Neuronal stem cell (in vitro differentiated cells): ENCODE results near the gene CCDC80.

Experiments used
- DNase-seq: peaks from one replicate; pipeline ENCODE4 v3.0.0-alpha.2; 2013; ENCODE audit warnings: low spot score
- H2AFZ ChIP-seq: one replicate; pipeline ENCODE4 v1.6.1; 2013; ENCODE audit warnings: mild to moderate bottlenecking, low read length, inconsistent platforms
- H2AK5ac ChIP-seq: 2 replicates; pipeline ENCODE4 v1.6.1; 2013; ENCODE audit warnings: low read depth, mild to moderate bottlenecking, inconsistent platforms, low read length, moderate library complexity, mixed read lengths
- H2BK120ac ChIP-seq: 2 replicates; pipeline ENCODE4 v1.6.1; 2013; ENCODE audit warnings: low read depth, mild to moderate bottlenecking, inconsistent platforms, low read length, moderate library complexity, mixed read lengths
- H2BK12ac ChIP-seq: one replicate; pipeline ENCODE4 v1.6.1; 2013; ENCODE audit warnings: low read length, inconsistent platforms
- H2BK15ac ChIP-seq: 2 replicates; pipeline ENCODE4 v1.6.1; 2013; ENCODE audit warnings: mild to moderate bottlenecking, low read length, inconsistent platforms, mixed read lengths
- H2BK5ac ChIP-seq: one replicate; pipeline ENCODE4 v1.6.1; 2013; ENCODE audit warnings: inconsistent platforms, mild to moderate bottlenecking, low read length, moderate library complexity
- H3K14ac ChIP-seq: one replicate; pipeline ENCODE4 v1.6.1; 2013; ENCODE audit warnings: low read length, inconsistent platforms
- H3K18ac ChIP-seq: 2 replicates; pipeline ENCODE4 v1.6.1; 2013; ENCODE audit warnings: low read length, inconsistent platforms
- H3K23ac ChIP-seq: 2 replicates; pipeline ENCODE4 v1.6.1; 2013; ENCODE audit warnings: low read depth, mild to moderate bottlenecking, mixed read lengths, low read length, inconsistent platforms; ENCODE audit not compliant: poor library complexity
- H3K27ac ChIP-seq: replicated peaks from 3 replicates; pipeline ENCODE4 v1.5.1; 2013; ENCODE audit warnings: low read length, inconsistent platforms
- H3K27me3 ChIP-seq, 3 experiments: 2 replicates each; pipeline ENCODE4 v1.6.1; 2013; ENCODE audit warnings: low read length in 3 of 3, mild to moderate bottlenecking in 2 of 3, inconsistent platforms in 1 of 3, low read depth in 1 of 3, mixed read lengths in 1 of 3, moderate library complexity in 1 of 3; ENCODE audit not compliant: control insufficient read depth in 3 of 3, insufficient read depth in 3 of 3
- H3K36me3 ChIP-seq, 2 donors: replicated peaks in 1 of 2; 2 replicates each; pipeline ENCODE4 v1.6.1; 2013; ENCODE audit warnings: low read length in 2 of 2; ENCODE audit not compliant: control insufficient read depth in 2 of 2, insufficient read depth in 2 of 2
- H3K4ac ChIP-seq: 2 replicates; pipeline ENCODE4 v1.6.1; 2013; ENCODE audit warnings: inconsistent platforms, mild to moderate bottlenecking, low read length, moderate library complexity
- H3K4me1 ChIP-seq, 2 donors: 1 replicate in 1 of 2; 2 replicates in 1 of 2; pipeline ENCODE4 v1.6.1; 2013; ENCODE audit warnings: low read length in 2 of 2, low read depth in 1 of 2; ENCODE audit not compliant: control insufficient read depth in 2 of 2, insufficient read depth in 1 of 2
- H3K4me2 ChIP-seq: one replicate; pipeline ENCODE4 v1.6.1; 2013; ENCODE audit warnings: mild to moderate bottlenecking, low read length, inconsistent platforms; ENCODE audit not compliant: insufficient read depth, poor library complexity, severe bottlenecking
- H3K4me3 ChIP-seq, 2 donors: 2 replicates each; pipeline ENCODE4 v1.5.1; 2013; ENCODE audit warnings: low read length in 2 of 2, mild to moderate bottlenecking in 2 of 2, inconsistent platforms in 1 of 2, moderate library complexity in 1 of 2
- H3K79me1 ChIP-seq: one replicate; pipeline ENCODE4 v1.6.1; 2013; ENCODE audit warnings: low read depth, mild to moderate bottlenecking, inconsistent platforms, low read length, moderate library complexity
- H3K9ac ChIP-seq: one replicate; pipeline ENCODE4 v1.6.1; 2013; ENCODE audit warnings: mild to moderate bottlenecking, low read depth, low read length, inconsistent platforms; ENCODE audit not compliant: poor library complexity
- H3K9me3 ChIP-seq, 2 donors: replicated peaks in 1 of 2; 2 replicates each; pipeline versions ENCODE3 to v1.6.1; 2013; ENCODE audit warnings: low read length in 2 of 2, mild to moderate bottlenecking in 2 of 2, inconsistent platforms in 1 of 2, low read depth in 1 of 2, mixed read lengths in 1 of 2, moderate library complexity in 1 of 2; ENCODE audit not compliant: control insufficient read depth in 2 of 2, insufficient read depth in 1 of 2
- H4K8ac ChIP-seq: one replicate; pipeline ENCODE4 v1.6.1; 2013; ENCODE audit warnings: low read depth, mild to moderate bottlenecking, inconsistent platforms, low read length, moderate library complexity
- H4K91ac ChIP-seq: one replicate; pipeline ENCODE4 v1.6.1; 2013; ENCODE audit warnings: low read length, low read depth, mild to moderate bottlenecking, inconsistent platforms; ENCODE audit not compliant: poor library complexity
- WGBS, 2 donors: extraction: QIAGEN DNeasy Blood & Tissue Kit; methylation state at CpG; one replicate each; pipeline ENCODE4 v1.1.7; 2013; ENCODE audit warnings: missing lambda C conversion rate in 2 of 2, mixed read lengths in 1 of 2; ENCODE audit not compliant: insufficient read length in 2 of 2, insufficient replicate concordance in 1 of 2; ENCODE audit errors: extremely low coverage in 2 of 2; 5-methylcytosine and 5-hydroxymethylcytosine counted together

Gene CCDC80

DNA sequence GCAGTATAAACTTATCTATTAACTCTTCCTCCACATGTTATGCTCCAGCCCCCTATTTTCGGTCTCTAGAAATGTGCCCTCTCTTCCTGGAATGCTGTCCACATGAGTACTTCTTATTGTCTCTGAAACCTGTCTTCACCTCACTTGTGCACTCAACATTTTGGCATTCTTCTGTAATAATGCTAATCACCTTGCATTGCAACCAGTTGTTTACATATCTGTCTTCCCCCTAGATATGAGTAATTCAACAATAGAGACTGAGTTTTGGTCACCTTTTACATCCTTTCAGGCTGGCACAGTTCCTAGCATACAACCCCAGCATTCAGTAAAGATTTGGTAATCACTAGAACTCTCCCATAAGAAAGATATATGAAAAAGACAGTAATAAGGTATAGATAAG, 17.2 kb downstream of the CCDC80 start:
- H4K8ac ChIP-seq, result no peak overlapping the region
- no peak overlapping the region for H2BK120ac ChIP-seq
- H3K9me3 ChIP-seq, result peaks cover 0 to 4% of the 10 kb centered on the region in 2 donors
- H3K9ac ChIP-seq, result no peak overlapping the region
- no peak overlapping the region for H3K4ac ChIP-seq
- no peaks in the 10 kb centered on the region for H3K27me3 ChIP-seq
- no peak overlapping the region for H2BK15ac ChIP-seq
- no peaks in the 10 kb centered on the region for H3K4me1 ChIP-seq
- no peak overlapping the region for H3K14ac ChIP-seq
- H4K91ac ChIP-seq, result no peak overlapping the region
- H3K36me3 ChIP-seq, result peaks cover 0 to 45% of the 10 kb centered on the region in 2 donors
- H2AFZ ChIP-seq, result no peak overlapping the region
- H2BK5ac ChIP-seq, result no peak overlapping the region
- H3K79me1 ChIP-seq, result no peaks in the 10 kb centered on the region
- H2BK12ac ChIP-seq, result no peak overlapping the region
- no peak overlapping the region for H3K23ac ChIP-seq
- H2AK5ac ChIP-seq, result no peak overlapping the region
- H3K18ac ChIP-seq, result no peak overlapping the region
- no peak overlapping the region for H3K4me3 ChIP-seq
- DNase-seq, result no peak
- no peak overlapping the region for H3K4me2 ChIP-seq
- no CpG with 5 or more reads among the region's 1 CpG for WGBS, 2 donors
- no peak overlapping the region for H3K27ac ChIP-seq

DNA sequence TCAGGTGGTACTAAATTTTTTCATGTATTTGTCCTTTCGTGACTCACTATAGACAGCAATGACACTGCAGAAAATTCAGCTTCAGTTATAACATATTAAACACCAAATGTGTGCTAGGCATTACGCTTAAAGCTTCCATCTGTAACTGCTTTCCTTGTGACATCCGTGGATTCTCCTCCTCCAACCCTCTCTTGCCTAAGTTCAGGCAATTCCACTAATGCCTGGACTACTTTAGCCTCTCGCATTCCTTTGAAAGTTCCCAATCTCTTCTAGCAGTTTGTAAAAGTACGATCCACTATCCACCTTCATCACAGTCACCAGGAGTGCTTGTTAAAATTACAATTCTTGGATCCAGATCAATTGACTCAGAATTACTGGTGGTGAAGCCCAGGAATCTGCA, 17.7 kb downstream of the CCDC80 start:
- peaks cover 0 to 45% of the 10 kb centered on the region in 2 donors for H3K36me3 ChIP-seq
- no peak overlapping the region for H3K4ac ChIP-seq
- H3K27ac ChIP-seq, result no peak overlapping the region
- H3K9ac ChIP-seq, result no peak overlapping the region
- no peak overlapping the region for H3K4me3 ChIP-seq
- no CpG with 5 or more reads among the region's 5 CpGs for WGBS, 2 donors
- H3K9me3 ChIP-seq, result peaks cover 0 to 4% of the 10 kb centered on the region in 2 donors
- H3K27me3 ChIP-seq, result no peaks in the 10 kb centered on the region
- DNase-seq, result no peak
- no peak overlapping the region for H2BK12ac ChIP-seq
- H3K4me2 ChIP-seq, result no peak overlapping the region
- no peaks in the 10 kb centered on the region for H3K4me1 ChIP-seq
- H4K91ac ChIP-seq, result no peak overlapping the region
- H3K23ac ChIP-seq, result no peak overlapping the region
- no peak overlapping the region for H2BK120ac ChIP-seq
- H2AFZ ChIP-seq, result no peak overlapping the region
- no peak overlapping the region for H2BK5ac ChIP-seq
- H3K79me1 ChIP-seq, result no peaks in the 10 kb centered on the region
- no peak overlapping the region for H3K14ac ChIP-seq
- no peak overlapping the region for H4K8ac ChIP-seq
- H2BK15ac ChIP-seq, result no peak overlapping the region
- H2AK5ac ChIP-seq, result no peak overlapping the region
- no peak overlapping the region for H3K18ac ChIP-seq

DNA sequence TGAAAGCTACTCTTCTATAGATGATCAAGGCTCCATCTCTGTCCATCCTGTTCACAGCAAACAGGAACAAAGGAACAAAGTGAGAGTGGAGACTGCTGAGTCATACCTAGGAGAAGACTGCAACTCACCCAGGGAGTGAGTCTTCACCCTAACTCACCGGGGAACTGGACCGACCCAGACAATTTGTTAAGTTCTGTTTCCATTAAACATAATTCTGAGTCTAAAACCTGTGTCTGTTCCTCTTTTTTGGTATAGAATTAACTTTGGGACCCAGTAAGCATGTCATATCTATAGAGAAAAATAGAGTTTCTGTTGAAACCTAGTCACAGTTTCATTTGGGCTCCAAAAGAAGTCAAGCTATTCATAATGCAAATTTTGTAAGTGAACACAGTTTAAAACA, 21.6 kb downstream of the CCDC80 start:
- no peak overlapping the region for H2BK120ac ChIP-seq
- H2BK5ac ChIP-seq, result no peak overlapping the region
- no peaks in the 10 kb centered on the region for H3K79me1 ChIP-seq
- no peak overlapping the region for H3K4me3 ChIP-seq
- H2AK5ac ChIP-seq, result no peak overlapping the region
- no peak overlapping the region for H2BK15ac ChIP-seq
- no peak overlapping the region for H3K14ac ChIP-seq
- H2AFZ ChIP-seq, result no peak overlapping the region
- no peak for DNase-seq
- no peak overlapping the region for H4K8ac ChIP-seq
- H3K27me3 ChIP-seq, result no peaks in the 10 kb centered on the region
- no peak overlapping the region for H3K23ac ChIP-seq
- H3K36me3 ChIP-seq, result peaks cover 0 to 60% of the 10 kb centered on the region in 2 donors
- WGBS, 2 donors, result no CpG with 5 or more reads among the region's 2 CpGs
- peaks cover 0 to 4% of the 10 kb centered on the region in 2 donors for H3K9me3 ChIP-seq
- no peak overlapping the region for H3K4ac ChIP-seq
- no peak overlapping the region for H3K4me2 ChIP-seq
- H2BK12ac ChIP-seq, result no peak overlapping the region
- H3K9ac ChIP-seq, result no peak overlapping the region
- H3K4me1 ChIP-seq, result peaks cover 0 to 2% of the 10 kb centered on the region in 2 donors
- H4K91ac ChIP-seq, result no peak overlapping the region
- H3K18ac ChIP-seq, result no peak overlapping the region
- no peak overlapping the region for H3K27ac ChIP-seq

DNA sequence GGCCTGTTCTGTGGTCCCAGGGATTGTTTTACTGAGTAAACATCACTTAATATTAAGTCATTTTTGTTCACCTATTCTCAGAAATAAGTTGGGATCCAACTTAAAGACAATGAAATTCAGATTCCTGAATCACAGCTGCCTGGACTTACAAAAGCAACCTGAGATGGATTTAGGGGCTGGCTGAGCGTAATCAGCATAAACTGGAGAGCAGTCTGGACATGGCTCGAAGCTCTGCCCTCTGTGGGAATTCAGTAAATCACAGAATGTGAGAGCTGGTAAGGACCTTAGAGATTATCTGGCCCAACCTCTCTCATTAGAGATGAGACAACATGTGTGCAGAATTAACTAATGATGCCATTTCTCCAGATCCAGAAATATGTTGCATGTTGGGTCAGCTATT, 23.7 kb downstream of the CCDC80 start:
- WGBS, 2 donors, result no CpG with 5 or more reads among the region's 2 CpGs
- peaks cover 0 to 2% of the 10 kb centered on the region in 2 donors for H3K4me1 ChIP-seq

More for the DNA sequence above, 23.7 kb downstream of the CCDC80 start:
- no peak overlapping the region for H3K4ac ChIP-seq
- no peak overlapping the region for H2BK15ac ChIP-seq
- no peak overlapping the region for H3K27ac ChIP-seq
- H3K9ac ChIP-seq, result no peak overlapping the region
- no peak overlapping the region for H2BK120ac ChIP-seq
- no peak overlapping the region for H2AK5ac ChIP-seq
- H2BK5ac ChIP-seq, result no peak overlapping the region
- no peak overlapping the region for H3K23ac ChIP-seq
- no peak overlapping the region for H3K18ac ChIP-seq
- no peak overlapping the region for H3K4me3 ChIP-seq
- peaks cover 0 to 80% of the 10 kb centered on the region in 2 donors for H3K36me3 ChIP-seq
- H2AFZ ChIP-seq, result no peak overlapping the region
- no peak for DNase-seq
- no peak overlapping the region for H2BK12ac ChIP-seq
- H3K14ac ChIP-seq, result no peak overlapping the region
- no peaks in the 10 kb centered on the region for H3K27me3 ChIP-seq
- H3K9me3 ChIP-seq, result peaks cover 0 to 4% of the 10 kb centered on the region in 2 donors
- H3K4me2 ChIP-seq, result no peak overlapping the region
- no peak overlapping the region for H4K8ac ChIP-seq
- no peaks in the 10 kb centered on the region for H3K79me1 ChIP-seq
- H4K91ac ChIP-seq, result no peak overlapping the region
